ENCODE data around the gene ASIC3. TPM values are rescaled to one million over a fixed set of nuclear protein-coding genes. Genes with fewer than 3 reads are reported as not detected.

ASIC3 gene
- total and polyA plus RNA-seq, 9 donors, result 1.0 to 9.4 (median 3.8) TPM

DNA sequence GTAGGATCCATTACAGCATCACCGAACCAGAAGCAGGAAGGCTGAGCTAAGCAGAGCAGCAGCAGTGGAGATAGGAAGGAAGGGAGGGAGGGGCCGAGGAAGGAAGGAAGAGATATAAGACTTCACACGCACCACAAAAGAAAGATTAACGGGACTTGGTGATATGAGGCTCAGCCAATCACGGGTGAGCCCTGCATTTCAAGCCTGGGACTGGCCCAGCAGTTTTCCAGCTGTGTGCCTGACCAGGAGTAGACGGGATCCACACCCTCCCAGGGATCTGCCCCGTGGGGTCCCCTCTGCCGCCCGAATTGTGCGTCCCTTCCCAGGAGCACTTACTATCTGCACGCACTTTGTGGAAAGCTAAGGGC lies 40.2 kb upstream of the ASIC3 start:
- TF ChIP-seq CTCF (IDR thresholded peaks at IDR 0.05) (no peak), EP300 (IDR thresholded peaks at IDR 0.05) (no peak), POLR2A (IDR thresholded peaks at IDR 0.05) (no peak)
- 2 to 10% (median 7%) methylated on average over 11 of the region's 11 CpGs for WGBS, 3 donors
- H3K36me3 ChIP-seq, result no peaks in the 10 kb centered on the region
- H3K27ac ChIP-seq, result no peak overlapping the region
- H3K27me3 ChIP-seq, result no peaks in the 10 kb centered on the region
- H3K4me1 ChIP-seq (ENCODE audit: insufficient read depth), result peaks cover 4% of the 10 kb centered on the region
- no peak overlapping the region for H3K4me3 ChIP-seq
- H3K9me3 ChIP-seq, result no peaks in the 10 kb centered on the region
- peak in 1 of 5 donors; percentile 41 for DNase-seq
- intact Hi-C loops (cut with DNase I), result loop anchor here in 1 of 4 donors (5.0 kb wide), 1 partner anchor 104 kb away; no protein-coding TSS in a partner anchor

- peak; percentile 76 to 91 (median 86) for DNase-seq
- H3K27ac ChIP-seq, result no peak overlapping the region
- H3K4me3 ChIP-seq, result no peak overlapping the region
- H3K4me1 ChIP-seq (ENCODE audit: insufficient read depth), result peaks cover 5% of the 10 kb centered on the region
- WGBS, 3 donors, result 11 to 22% (median 15%) methylated on average over 24 to 40 of the region's 40 CpGs
- H3K9me3 ChIP-seq, result no peaks in the 10 kb centered on the region
- intact Hi-C loops (cut with DNase I), result loop anchor here in 1 of 4 donors (5.0 kb wide), 1 partner anchor 104 kb away; no protein-coding TSS in a partner anchor
- H3K27me3 ChIP-seq, result no peaks in the 10 kb centered on the region
- no peaks in the 10 kb centered on the region for H3K36me3 ChIP-seq
- no peak for TF ChIP-seq EP300 (IDR thresholded peaks at IDR 0.05)
- no peak for TF ChIP-seq POLR2A (IDR thresholded peaks at IDR 0.05)
- peak; percentile 71 to 89 (median 86) for TF ChIP-seq CTCF (IDR thresholded peaks at IDR 0.05)
Measured at GRCh38 chr7:151008511-151009323, 39.6 kb upstream of the ASIC3 start.

GRCh38 chr7:151009327-151010036 lies 38.8 kb upstream of the ASIC3 start:
- intact Hi-C loops (cut with DNase I), result loop anchor here in 3 of 4 donors (5.0 to 10.0 kb wide), 3 partner anchors 103 to 112 kb away; no protein-coding TSS in a partner anchor
- 51 to 62% (median 61%) methylated on average over 19 to 22 of the region's 22 CpGs for WGBS, 3 donors
- no peaks in the 10 kb centered on the region for H3K9me3 ChIP-seq
- no peaks in the 10 kb centered on the region for H3K36me3 ChIP-seq
- peak in 1 of 5 donors; percentile 35 for DNase-seq
- peaks cover 5% of the 10 kb centered on the region for H3K4me1 ChIP-seq (ENCODE audit: insufficient read depth)
- TF ChIP-seq CTCF (IDR thresholded peaks at IDR 0.05), result no peak
- no peak for TF ChIP-seq EP300 (IDR thresholded peaks at IDR 0.05)
- no peak for TF ChIP-seq POLR2A (IDR thresholded peaks at IDR 0.05)
- H3K27me3 ChIP-seq, result no peaks in the 10 kb centered on the region
- H3K4me3 ChIP-seq, result no peak overlapping the region
- H3K27ac ChIP-seq, result no peak overlapping the region

GRCh38 chr7:151010037-151010306 lies 38.4 kb upstream of the ASIC3 start:
- H3K36me3 ChIP-seq, result no peaks in the 10 kb centered on the region
- WGBS, 3 donors, result 44 to 52% (median 49%) methylated on average over 7 of the region's 7 CpGs
- no peak overlapping the region for H3K4me3 ChIP-seq
- intact Hi-C loops (cut with DNase I), result loop anchor here in 3 of 4 donors (5.0 to 10.0 kb wide), 2 partner anchors 105 to 113 kb away; no protein-coding TSS in a partner anchor
- DNase-seq, result no peak
- H3K9me3 ChIP-seq, result no peaks in the 10 kb centered on the region
- peaks cover 5% of the 10 kb centered on the region for H3K4me1 ChIP-seq (ENCODE audit: insufficient read depth)
- no peaks in the 10 kb centered on the region for H3K27me3 ChIP-seq
- no peak overlapping the region for H3K27ac ChIP-seq
- TF ChIP-seq CTCF (IDR thresholded peaks at IDR 0.05), result no peak
- no peak for TF ChIP-seq POLR2A (IDR thresholded peaks at IDR 0.05)
- TF ChIP-seq EP300 (IDR thresholded peaks at IDR 0.05), result no peak
